ENCODE measurements around the gene ADAMTS5. TPM values are rescaled to one million over a fixed set of nuclear protein-coding genes. Genes with fewer than 3 reads are reported as not detected.

ADAMTS5 gene
- total RNA-seq, 1 donor from 2014 or later: 10.3 TPM

- no peak for DNase-seq (ENCODE audit: low spot score)
Measured at GRCh38 chr21:26887251-26887650, 79.6 kb downstream of the ADAMTS5 start.

- no peak for DNase-seq (ENCODE audit: low spot score)
Measured at GRCh38 chr21:26884436-26884835, 82.5 kb downstream of the ADAMTS5 start.

GRCh38 chr21:26883768-26884167 lies 83.1 kb downstream of the ADAMTS5 start:
- no peak for DNase-seq (ENCODE audit: low spot score)

- no peak for DNase-seq (ENCODE audit: low spot score)
Measured at GRCh38 chr21:26881504-26882228, 85.2 kb downstream of the ADAMTS5 start.

- DNase-seq (ENCODE audit: low spot score): no peak
Measured at GRCh38 chr21:26877018-26877417, 89.9 kb downstream of the ADAMTS5 start.

GRCh38 chr21:26874347-26874746 lies 92.5 kb downstream of the ADAMTS5 start:
- DNase-seq (ENCODE audit: low spot score): no peak

Other genes with a start within 250 kb of the ADAMTS5 start
- 145 TPM for gene ADAMTS1, start 121.7 kb downstream of the ADAMTS5 start, total RNA-seq